Subcutaneous adipose tissue (tissue), 4 donors: Measurements from ENCODE around the gene TMX3. TPM values are rescaled to one million over a fixed set of nuclear protein-coding genes. Genes with fewer than 3 reads are reported as not detected.

Experiments
- total RNA-seq, 4 donors: library from RNA; depleted of rRNA; stranded (reverse); fragments of >200 nt; gene quantifications; one replicate each; pipeline ENCODE4 v1.1.0, GENCODE V29; 2016
- TF ChIP-seq, protein P1 (sequence below): fragments of 450-650 bp; IDR thresholded peaks from one replicate; pipeline ENCODE4 v1.5.1; 2016; ENCODE audit warnings: low read depth, mild to moderate bottlenecking, control low read depth, antibody characterized with exemption, moderate library complexity

Gene TMX3
- total RNA-seq, 4 donors from 2014 or later: 44.6 to 89.8 (median 58.8) TPM

- TF ChIP-seq, protein P1, sequence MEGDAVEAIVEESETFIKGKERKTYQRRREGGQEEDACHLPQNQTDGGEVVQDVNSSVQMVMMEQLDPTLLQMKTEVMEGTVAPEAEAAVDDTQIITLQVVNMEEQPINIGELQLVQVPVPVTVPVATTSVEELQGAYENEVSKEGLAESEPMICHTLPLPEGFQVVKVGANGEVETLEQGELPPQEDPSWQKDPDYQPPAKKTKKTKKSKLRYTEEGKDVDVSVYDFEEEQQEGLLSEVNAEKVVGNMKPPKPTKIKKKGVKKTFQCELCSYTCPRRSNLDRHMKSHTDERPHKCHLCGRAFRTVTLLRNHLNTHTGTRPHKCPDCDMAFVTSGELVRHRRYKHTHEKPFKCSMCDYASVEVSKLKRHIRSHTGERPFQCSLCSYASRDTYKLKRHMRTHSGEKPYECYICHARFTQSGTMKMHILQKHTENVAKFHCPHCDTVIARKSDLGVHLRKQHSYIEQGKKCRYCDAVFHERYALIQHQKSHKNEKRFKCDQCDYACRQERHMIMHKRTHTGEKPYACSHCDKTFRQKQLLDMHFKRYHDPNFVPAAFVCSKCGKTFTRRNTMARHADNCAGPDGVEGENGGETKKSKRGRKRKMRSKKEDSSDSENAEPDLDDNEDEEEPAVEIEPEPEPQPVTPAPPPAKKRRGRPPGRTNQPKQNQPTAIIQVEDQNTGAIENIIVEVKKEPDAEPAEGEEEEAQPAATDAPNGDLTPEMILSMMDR: no peak
These were observed 54.3 kb downstream of the TMX3 start for GRCh38 chr18:68660354-68661183.

GRCh38 chr18:68648191-68648590, 66.7 kb downstream of the TMX3 start:
- TF ChIP-seq, protein P1: no peak

DNA sequence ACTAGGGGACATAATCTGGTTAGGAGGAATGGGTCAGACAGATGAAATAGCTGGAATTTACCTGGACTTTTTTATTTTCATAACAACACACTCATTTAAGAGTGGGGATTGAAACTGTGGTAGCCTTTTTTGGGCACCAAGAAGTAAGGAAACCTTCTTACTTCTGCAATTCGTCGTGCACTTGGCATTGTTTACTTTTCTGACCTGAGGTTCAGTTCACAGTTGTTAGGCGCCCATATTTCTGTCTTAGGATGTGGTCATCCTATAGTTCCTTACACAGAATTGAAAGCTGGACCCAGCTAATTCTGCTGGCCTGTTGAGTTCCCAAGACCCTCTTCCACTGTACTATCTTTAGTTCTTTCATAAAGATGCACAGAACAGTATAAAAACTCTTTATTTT, 72.9 kb downstream of the TMX3 start:
- TF ChIP-seq, protein P1: no peak

GRCh38 chr18:68640861-68641260, 74.0 kb downstream of the TMX3 start:
- TF ChIP-seq, protein P1: no peak

GRCh38 chr18:68638613-68639012, 76.3 kb downstream of the TMX3 start:
- TF ChIP-seq, protein P1: no peak

- TF ChIP-seq, protein P1: no peak
These were observed 87.1 kb downstream of the TMX3 start for GRCh38 chr18:68627812-68628211.

Other genes starting within 250 kb of the TMX3 start
- gene CCDC102B, start 83.0 kb upstream of the TMX3 start, total RNA-seq: 10 to 100 TPM in 3 of 4 donors, 1 to 10 TPM in 1; 4.7 to 13.8 (median 12.6) TPM